Ascending aorta (tissue), 2 donors: ENCODE data around the gene SETD7. TPM values are rescaled to one million over a fixed set of nuclear protein-coding genes. Genes with fewer than 3 reads are reported as not detected.
A peak's percentile ranks its signal among the peaks of the same experiment; 100 is the strongest.

Source experiments
- DNase-seq, 2 donors: peaks; one replicate each; pipeline ENCODE4 v3.0.0-alpha.2; 2019; ENCODE audit warnings: low spot score in 2 of 2
- H3K27ac ChIP-seq, 2 donors: fragments of 200-600 bp; sonication (generic); one replicate each; pipeline ENCODE4 v1.5.1; 2016 to 2017; ENCODE audit warnings: mild to moderate bottlenecking in 1 of 2
- H3K27me3 ChIP-seq: fragments of 200-600 bp; sonication (generic); one replicate; pipeline ENCODE4 v1.5.1; 2017
- H3K36me3 ChIP-seq, 2 donors: fragments of 200-600 bp; sonication (generic); one replicate each; pipeline ENCODE4 v1.5.1; 2016
- H3K4me1 ChIP-seq, 2 donors: fragments of 200-600 bp; sonication (generic); one replicate each; pipeline ENCODE4 v1.5.1; 2016 to 2017; ENCODE audit warnings: mild to moderate bottlenecking in 1 of 2
- H3K4me3 ChIP-seq, 2 donors: fragments of 200-600 bp; sonication (generic); one replicate each; pipeline ENCODE4 v1.5.1; 2016 to 2017; ENCODE audit warnings: mild to moderate bottlenecking in 1 of 2
- H3K9me3 ChIP-seq, 2 donors: fragments of 200-600 bp; sonication (generic); one replicate each; pipeline ENCODE4 v1.5.1; 2016
- intact Hi-C: fragments of 100-400 bp; cut with DNase I; formaldehyde crosslinking; loops from one replicate; pipeline ENCODE4 v1.15.1; 2023
- total RNA-seq: library from RNA; depleted of rRNA; stranded (reverse); fragments of >200 nt; gene quantifications from one replicate; pipeline ENCODE4 v1.1.0, GENCODE V29; 2016
- TF ChIP-seq, protein P1 (sequence below), 3 experiments: fragments of 200-600 bp in 2 of 3; fragments of 450-650 bp in 1 of 3; sonication (generic) in 2 of 3; IDR thresholded peaks; one replicate each; pipeline ENCODE4 v1.5.1; 2016 to 2019; ENCODE audit warnings: antibody characterized with exemption in 3 of 3, mild to moderate bottlenecking in 1 of 3, moderate library complexity in 1 of 3

SETD7 gene
- total RNA-seq, 1 donor from 2014 or later, result 33.2 TPM

DNA sequence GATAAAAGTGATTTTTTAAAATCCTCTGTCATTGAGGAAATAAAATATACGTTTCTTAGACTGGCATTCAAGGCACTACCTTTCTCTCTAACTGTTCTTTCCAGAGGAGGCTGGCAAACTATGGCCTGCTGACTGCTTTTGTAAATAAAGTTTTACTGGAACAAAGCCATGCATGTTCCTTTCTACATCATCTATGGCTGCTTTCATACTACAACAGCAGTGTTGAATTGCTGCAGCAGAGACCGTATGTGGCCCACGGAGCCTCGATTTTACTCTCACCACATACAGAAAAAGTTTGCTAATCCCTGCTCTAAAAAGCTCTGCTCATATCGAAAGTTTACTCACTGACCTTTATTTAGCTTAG, 20.2 kb downstream of the SETD7 start:
- Histone ChIP-seq H3K27ac (peak overlapping the region; percentile 17 to 71), H3K4me1 (peaks cover 0 to 7% of the 10 kb centered on the region in 2 donors), H3K9me3 (no peaks in the 10 kb centered on the region), H3K36me3 (peaks cover 4 to 20% of the 10 kb centered on the region in 2 donors), H3K27me3 (no peaks in the 10 kb centered on the region), H3K4me3 (peak overlapping the region in 1 of 2 donors; percentile 23)
- TF ChIP-seq, protein P1, sequence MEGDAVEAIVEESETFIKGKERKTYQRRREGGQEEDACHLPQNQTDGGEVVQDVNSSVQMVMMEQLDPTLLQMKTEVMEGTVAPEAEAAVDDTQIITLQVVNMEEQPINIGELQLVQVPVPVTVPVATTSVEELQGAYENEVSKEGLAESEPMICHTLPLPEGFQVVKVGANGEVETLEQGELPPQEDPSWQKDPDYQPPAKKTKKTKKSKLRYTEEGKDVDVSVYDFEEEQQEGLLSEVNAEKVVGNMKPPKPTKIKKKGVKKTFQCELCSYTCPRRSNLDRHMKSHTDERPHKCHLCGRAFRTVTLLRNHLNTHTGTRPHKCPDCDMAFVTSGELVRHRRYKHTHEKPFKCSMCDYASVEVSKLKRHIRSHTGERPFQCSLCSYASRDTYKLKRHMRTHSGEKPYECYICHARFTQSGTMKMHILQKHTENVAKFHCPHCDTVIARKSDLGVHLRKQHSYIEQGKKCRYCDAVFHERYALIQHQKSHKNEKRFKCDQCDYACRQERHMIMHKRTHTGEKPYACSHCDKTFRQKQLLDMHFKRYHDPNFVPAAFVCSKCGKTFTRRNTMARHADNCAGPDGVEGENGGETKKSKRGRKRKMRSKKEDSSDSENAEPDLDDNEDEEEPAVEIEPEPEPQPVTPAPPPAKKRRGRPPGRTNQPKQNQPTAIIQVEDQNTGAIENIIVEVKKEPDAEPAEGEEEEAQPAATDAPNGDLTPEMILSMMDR (IDR thresholded peaks at IDR 0.05), result no peak
- DNase-seq, result no peak
- intact Hi-C loops, result no loop called here

- peak overlapping the region; percentile 17 to 71 for H3K27ac ChIP-seq
Measured at GRCh38 chr4:139535228-139535870, 20.7 kb downstream of the SETD7 start.

GRCh38 chr4:139534287-139534950, 21.6 kb downstream of the SETD7 start:
- no peaks in the 10 kb centered on the region for H3K27me3 ChIP-seq
- peak overlapping the region in 1 of 2 donors; percentile 19 for H3K27ac ChIP-seq
- H3K36me3 ChIP-seq, result peaks cover 4 to 20% of the 10 kb centered on the region in 2 donors
- intact Hi-C loops, result loop anchor here (5.0 kb wide), 1 partner anchor 82 kb away; the partner anchor contains the start of gene RAB33B
- H3K4me1 ChIP-seq, result peaks cover 0 to 7% of the 10 kb centered on the region in 2 donors
- no peak for DNase-seq
- no peak overlapping the region for H3K4me3 ChIP-seq
- TF ChIP-seq, protein P1 (IDR thresholded peaks at IDR 0.05), result no peak
- H3K9me3 ChIP-seq, result no peaks in the 10 kb centered on the region

More at GRCh38 chr4:139535228-139535870, 20.7 kb downstream of the SETD7 start:
- Histone ChIP-seq H3K27me3 (no peaks in the 10 kb centered on the region), H3K4me3 (peak overlapping the region in 1 of 2 donors; percentile 23), H3K36me3 (peaks cover 4 to 20% of the 10 kb centered on the region in 2 donors), H3K4me1 (peaks cover 0 to 7% of the 10 kb centered on the region in 2 donors), H3K9me3 (no peaks in the 10 kb centered on the region)
- intact Hi-C loops, result no loop called here
- DNase-seq, result no peak
- TF ChIP-seq, protein P1 (IDR thresholded peaks at IDR 0.05), result no peak

- peaks cover 0 to 7% of the 10 kb centered on the region in 2 donors for H3K4me1 ChIP-seq
- H3K27me3 ChIP-seq, result no peaks in the 10 kb centered on the region
- H3K36me3 ChIP-seq, result peaks cover 4 to 26% of the 10 kb centered on the region in 2 donors
- DNase-seq, result no peak
- no peak overlapping the region for H3K27ac ChIP-seq
- intact Hi-C loops, result loop anchor here (5.0 kb wide), 1 partner anchor 81 kb away; the partner anchor contains the start of gene RAB33B
- H3K4me3 ChIP-seq, result no peak overlapping the region
- H3K9me3 ChIP-seq, result no peaks in the 10 kb centered on the region
- TF ChIP-seq, protein P1 (IDR thresholded peaks at IDR 0.05), result no peak
Measured at GRCh38 chr4:139533511-139533910, 22.5 kb downstream of the SETD7 start.

- peaks cover 4 to 32% of the 10 kb centered on the region in 2 donors for H3K36me3 ChIP-seq
- intact Hi-C loops, result loop anchor here (5.0 kb wide), 1 partner anchor 81 kb away; the partner anchor contains the start of gene RAB33B
- no peak overlapping the region for H3K4me3 ChIP-seq
- H3K27me3 ChIP-seq, result no peaks in the 10 kb centered on the region
- H3K9me3 ChIP-seq, result no peaks in the 10 kb centered on the region
- TF ChIP-seq, protein P1 (IDR thresholded peaks at IDR 0.05), result no peak
- DNase-seq, result no peak
- H3K4me1 ChIP-seq, result peaks cover 0 to 7% of the 10 kb centered on the region in 2 donors
- no peak overlapping the region for H3K27ac ChIP-seq
Measured at GRCh38 chr4:139532947-139533346, 23.1 kb downstream of the SETD7 start.
